Body of pancreas (tissue), 4 donors: ENCODE results near the gene EPB41. TPM values are rescaled to one million over a fixed set of nuclear protein-coding genes. Genes with fewer than 3 reads are reported as not detected.

Experiments used
- ATAC-seq: fragments of 150-250 bp; one replicate; pipeline ENCODE4 v1.9.1; 2016
- DNase-seq, 4 donors: peaks; one replicate each; pipeline ENCODE4 v3.0.0-alpha.2; 2019
- H3K27ac ChIP-seq, 4 donors: fragments of 200-600 bp; sonication (generic); 1 replicate in 3 of 4; 2 replicates in 1 of 4; pipeline versions ENCODE4 v1.5.1 to v1.6.1; 2016 to 2019; ENCODE audit warnings: mild to moderate bottlenecking in 1 of 4, mixed read lengths in 1 of 4, moderate library complexity in 1 of 4
- H3K27me3 ChIP-seq, 2 donors: fragments of 200-600 bp; sonication (generic); one replicate each; pipeline ENCODE4 v1.6.0; 2016; ENCODE audit warnings: mild to moderate bottlenecking in 1 of 2
- H3K36me3 ChIP-seq, 2 donors: fragments of 200-600 bp; sonication (generic); replicated peaks in 1 of 2; 2 replicates each; pipeline ENCODE4 v1.5.1; 2016; ENCODE audit warnings: low read depth in 2 of 2; ENCODE audit not compliant: insufficient read depth in 1 of 2
- H3K4me1 ChIP-seq: fragments of 200-600 bp; sonication (generic); one replicate; pipeline ENCODE4 v1.6.0; 2016
- H3K4me3 ChIP-seq, 2 donors: fragments of 200-600 bp; sonication (generic); 1 replicate in 1 of 2; 2 replicates in 1 of 2; pipeline ENCODE4 v1.5.1; 2016 to 2019
- H3K9me3 ChIP-seq, 3 donors: fragments of 200-600 bp; sonication (generic); 1 replicate in 2 of 3; 2 replicates in 1 of 3; pipeline ENCODE4 v1.5.1; 2016
- POLR2A ChIP-seq, 3 donors: fragments of 450-650 bp; IDR thresholded peaks; one replicate each; pipeline ENCODE4 v1.6.1; 2016; ENCODE audit warnings: antibody characterized with exemption in 3 of 3, mild to moderate bottlenecking in 2 of 3
- WGBS, 2 donors: methylation state at CpG; one replicate each; pipeline ENCODE4 v1.1.5; 2017; 5-methylcytosine and 5-hydroxymethylcytosine counted together
- intact Hi-C: fragments of 100-400 bp; cut with DNase I; formaldehyde crosslinking; loops from one replicate; pipeline ENCODE4 v1.15.1; 2023
- total RNA-seq, 2 donors: library from RNA; depleted of rRNA; stranded (reverse); fragments of >200 nt; gene quantifications; one replicate each; pipeline ENCODE4 v1.1.0, GENCODE V29; 2016
- TF ChIP-seq, protein P1 (sequence below), 7 experiments: fragments of 450-650 bp in 4 of 7; fragments of 200-600 bp in 3 of 7; sonication (generic) in 3 of 7; IDR thresholded peaks; one replicate each; pipeline ENCODE4 v1.5.1; 2016 to 2019; ENCODE audit warnings: antibody characterized with exemption in 7 of 7

Gene EPB41
- total RNA-seq, 2 donors from 2014 or later = 45.8 to 54.7 TPM

DNA sequence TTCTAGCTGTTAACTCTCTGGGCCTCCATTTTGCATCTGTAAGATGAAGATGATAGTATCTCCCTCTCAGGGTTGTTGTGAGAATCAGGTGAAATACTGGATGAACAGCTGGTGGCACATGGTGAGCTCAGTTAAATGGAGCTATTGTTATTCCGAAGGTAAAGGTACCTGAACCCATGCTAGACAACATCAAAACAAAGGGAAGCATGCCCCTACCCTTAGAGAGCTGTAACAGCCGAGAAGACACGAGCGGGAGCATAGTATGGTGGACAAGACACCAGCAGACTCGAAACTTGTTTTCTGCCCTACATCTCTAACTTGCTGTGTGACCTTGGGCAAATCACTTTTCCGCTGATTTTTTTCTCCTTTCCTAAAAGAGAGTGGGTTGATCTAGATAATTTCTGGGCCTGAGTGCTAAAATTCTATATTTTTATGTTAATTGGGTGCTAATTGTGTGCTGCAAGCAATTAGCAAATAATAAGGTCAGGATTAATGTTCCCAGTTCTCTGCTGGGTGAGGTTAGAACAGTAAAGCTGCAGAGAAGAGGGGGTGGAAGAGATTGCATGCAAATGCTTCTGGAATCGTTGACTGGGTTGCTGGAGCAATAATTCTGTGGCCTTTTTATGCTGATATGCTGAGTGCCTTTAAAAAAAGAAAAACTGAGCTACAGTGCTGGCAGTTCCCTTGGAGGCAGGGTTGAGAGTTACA is 198.5 kb downstream of the EPB41 start:
- WGBS, 2 donors = 82 to 91% methylated on average over 7 of the region's 7 CpGs
- no peaks in the 10 kb centered on the region for H3K27me3 ChIP-seq
- no peaks in the 10 kb centered on the region for H3K9me3 ChIP-seq
- ATAC-seq (no peak), DNase-seq (no peak)
- intact Hi-C loops = no loop called here
- no peak for TF ChIP-seq POLR2A (IDR thresholded peaks at IDR 0.05)
- TF ChIP-seq, protein P1, sequence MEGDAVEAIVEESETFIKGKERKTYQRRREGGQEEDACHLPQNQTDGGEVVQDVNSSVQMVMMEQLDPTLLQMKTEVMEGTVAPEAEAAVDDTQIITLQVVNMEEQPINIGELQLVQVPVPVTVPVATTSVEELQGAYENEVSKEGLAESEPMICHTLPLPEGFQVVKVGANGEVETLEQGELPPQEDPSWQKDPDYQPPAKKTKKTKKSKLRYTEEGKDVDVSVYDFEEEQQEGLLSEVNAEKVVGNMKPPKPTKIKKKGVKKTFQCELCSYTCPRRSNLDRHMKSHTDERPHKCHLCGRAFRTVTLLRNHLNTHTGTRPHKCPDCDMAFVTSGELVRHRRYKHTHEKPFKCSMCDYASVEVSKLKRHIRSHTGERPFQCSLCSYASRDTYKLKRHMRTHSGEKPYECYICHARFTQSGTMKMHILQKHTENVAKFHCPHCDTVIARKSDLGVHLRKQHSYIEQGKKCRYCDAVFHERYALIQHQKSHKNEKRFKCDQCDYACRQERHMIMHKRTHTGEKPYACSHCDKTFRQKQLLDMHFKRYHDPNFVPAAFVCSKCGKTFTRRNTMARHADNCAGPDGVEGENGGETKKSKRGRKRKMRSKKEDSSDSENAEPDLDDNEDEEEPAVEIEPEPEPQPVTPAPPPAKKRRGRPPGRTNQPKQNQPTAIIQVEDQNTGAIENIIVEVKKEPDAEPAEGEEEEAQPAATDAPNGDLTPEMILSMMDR (IDR thresholded peaks at IDR 0.05) = no peak
- no peak overlapping the region for H3K27ac ChIP-seq
- no peak overlapping the region for H3K4me3 ChIP-seq
- peaks cover 0 to 5% of the 10 kb centered on the region in 2 donors for H3K36me3 ChIP-seq
- no peaks in the 10 kb centered on the region for H3K4me1 ChIP-seq

DNA sequence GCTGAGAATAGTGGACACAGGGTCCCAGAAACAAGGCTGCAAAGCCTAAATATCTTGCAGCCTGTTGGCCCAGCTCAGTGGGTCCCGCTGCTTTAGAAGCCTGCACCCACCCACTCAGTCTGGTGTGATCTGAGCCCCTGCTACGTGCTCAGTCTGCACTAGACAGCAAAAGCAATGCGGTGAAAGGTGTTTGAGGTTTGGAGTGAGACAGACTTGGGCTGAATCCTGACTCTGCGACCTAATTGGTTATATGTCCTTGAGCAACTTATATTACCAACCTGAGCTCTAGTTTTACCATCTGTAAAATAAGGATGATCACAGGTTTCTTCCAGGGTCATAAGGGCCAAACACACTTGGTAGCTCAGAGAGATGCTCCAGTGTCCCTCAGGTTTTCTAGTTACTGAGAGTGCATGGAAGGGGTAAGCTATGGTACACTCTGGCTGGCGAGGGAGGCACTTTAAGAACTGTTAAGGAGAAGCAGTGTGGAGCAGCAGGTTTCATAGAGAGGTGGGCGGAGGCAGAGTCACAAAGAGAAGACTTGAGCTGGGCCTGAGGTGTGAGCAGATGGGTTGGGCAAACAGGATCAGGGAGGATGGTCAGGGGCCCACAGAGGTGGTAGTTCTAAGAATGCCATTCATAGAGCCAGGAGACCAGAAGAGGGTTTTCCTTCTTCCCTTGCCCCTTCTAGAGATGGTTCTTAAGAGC is 199.2 kb downstream of the EPB41 start:
- no peak for TF ChIP-seq POLR2A (IDR thresholded peaks at IDR 0.05)
- TF ChIP-seq, protein P1 (IDR thresholded peaks at IDR 0.05) = no peak
- Histone ChIP-seq H3K27me3 (no peaks in the 10 kb centered on the region), H3K4me1 (no peaks in the 10 kb centered on the region), H3K27ac (no peak overlapping the region), H3K9me3 (no peaks in the 10 kb centered on the region), H3K36me3 (peaks cover 0 to 5% of the 10 kb centered on the region in 2 donors), H3K4me3 (no peak overlapping the region)
- intact Hi-C loops = no loop called here
- ATAC-seq = no peak
- no peak for DNase-seq
- WGBS, 2 donors = 70 to 75% methylated on average over 5 to 6 of the region's 6 CpGs

DNA sequence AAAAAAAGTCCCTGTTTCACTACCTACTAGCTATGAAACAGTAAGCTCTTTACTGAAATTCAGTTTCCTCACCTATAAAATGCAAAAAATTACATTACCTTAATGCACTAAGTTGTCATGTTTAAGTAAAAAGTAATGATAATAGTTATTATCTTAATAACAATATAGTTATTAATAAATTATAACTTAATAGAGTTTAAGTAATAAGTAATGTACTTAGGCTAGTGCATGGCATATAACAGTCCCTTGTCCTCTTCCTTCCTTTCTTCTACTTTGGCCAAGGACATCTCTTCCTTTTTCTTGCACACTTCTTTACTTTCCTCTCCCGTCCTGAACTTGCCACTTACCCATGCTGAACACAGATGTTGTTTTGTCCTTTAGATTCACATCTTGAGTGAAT is 200.3 kb downstream of the EPB41 start:
- ATAC-seq = no peak
- no peak for DNase-seq
- TF ChIP-seq, protein P1 (IDR thresholded peaks at IDR 0.05) = no peak
- TF ChIP-seq POLR2A (IDR thresholded peaks at IDR 0.05) = no peak
- no peak overlapping the region for H3K27ac ChIP-seq
- no peaks in the 10 kb centered on the region for H3K4me1 ChIP-seq
- H3K36me3 ChIP-seq = peaks cover 0 to 5% of the 10 kb centered on the region in 2 donors
- no peaks in the 10 kb centered on the region for H3K9me3 ChIP-seq
- no peaks in the 10 kb centered on the region for H3K27me3 ChIP-seq
- WGBS, 2 donors = 83 to 87% methylated on average over 1 of the region's 1 CpG
- intact Hi-C loops = no loop called here
- H3K4me3 ChIP-seq = no peak overlapping the region

DNA sequence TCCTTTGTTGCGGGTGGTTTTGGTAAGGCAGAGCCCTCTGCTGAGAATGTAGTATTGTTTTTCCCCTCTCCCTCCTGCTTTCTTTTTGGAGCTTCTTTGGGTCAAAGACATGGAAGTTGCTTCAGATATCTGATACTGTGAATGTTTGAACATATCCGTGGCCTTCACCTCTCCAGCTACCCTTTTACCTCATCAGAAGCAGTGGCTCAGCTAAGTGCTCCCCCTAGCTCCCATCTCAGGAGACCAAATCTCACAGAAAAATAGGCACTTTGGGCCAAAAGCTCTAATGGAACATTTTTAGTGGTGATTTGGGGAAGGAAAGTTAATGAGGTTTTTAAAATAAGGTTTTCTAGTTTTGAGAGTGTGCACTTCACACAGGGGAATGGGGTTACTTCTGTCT is 203.0 kb downstream of the EPB41 start:
- ATAC-seq (no peak), DNase-seq (no peak)
- Histone ChIP-seq H3K27ac (no peak overlapping the region), H3K27me3 (peaks cover 0 to 7% of the 10 kb centered on the region in 2 donors), H3K9me3 (no peaks in the 10 kb centered on the region), H3K4me1 (peaks cover 8% of the 10 kb centered on the region), H3K4me3 (no peak overlapping the region), H3K36me3 (peaks cover 0 to 5% of the 10 kb centered on the region in 2 donors)
- intact Hi-C loops = no loop called here
- TF ChIP-seq, protein P1 (IDR thresholded peaks at IDR 0.05) = no peak
- no peak for TF ChIP-seq POLR2A (IDR thresholded peaks at IDR 0.05)
- WGBS, 2 donors = 72 to 86% methylated on average over 2 of the region's 2 CpGs
